GM15510 (cell line): Measurements from ENCODE around the gene PAGR1.

Source experiments
- POLR2A ChIP-seq: IDR thresholded peaks from 3 replicates; pipeline ENCODE4 v1.6.1; 2011; ENCODE audit warnings: borderline replicate concordance; ENCODE audit not compliant: insufficient read length; ENCODE audit errors: extremely low read depth

The PAGR1 gene

GRCh38 chr16:29809031-29809747, 6.8 kb upstream of the PAGR1 start:
- no peak for TF ChIP-seq POLR2A

- no peak for TF ChIP-seq POLR2A
Measured at GRCh38 chr16:29809850-29810698, 5.9 kb upstream of the PAGR1 start.

DNA sequence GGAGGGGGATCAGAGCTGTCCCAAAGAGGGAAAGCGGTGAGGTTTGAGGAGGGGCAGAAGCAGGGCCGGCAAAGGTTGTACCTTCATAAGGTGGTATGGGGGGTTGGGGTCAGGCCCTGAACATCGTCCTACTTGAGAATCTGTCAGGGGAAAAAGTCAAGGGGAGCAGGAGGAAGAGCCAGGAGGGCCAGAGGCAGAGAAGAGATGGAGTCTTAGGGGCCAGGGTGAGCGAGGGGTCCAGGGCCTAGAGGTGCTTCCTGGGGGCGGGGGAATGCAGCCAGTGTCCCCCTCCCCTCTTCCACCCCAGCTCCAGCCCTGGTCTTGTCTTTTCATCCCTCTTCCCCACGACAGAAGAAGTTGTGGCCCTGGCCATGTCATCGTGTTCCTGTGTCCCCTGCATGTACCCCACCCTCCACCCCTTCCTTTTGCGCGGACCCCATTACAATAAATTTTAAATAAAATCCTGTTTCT, 5.2 kb upstream of the PAGR1 start:
- no peak for TF ChIP-seq POLR2A

GRCh38 chr16:29811170-29811895, 4.6 kb upstream of the PAGR1 start:
- peak; percentile 38 for TF ChIP-seq POLR2A

DNA sequence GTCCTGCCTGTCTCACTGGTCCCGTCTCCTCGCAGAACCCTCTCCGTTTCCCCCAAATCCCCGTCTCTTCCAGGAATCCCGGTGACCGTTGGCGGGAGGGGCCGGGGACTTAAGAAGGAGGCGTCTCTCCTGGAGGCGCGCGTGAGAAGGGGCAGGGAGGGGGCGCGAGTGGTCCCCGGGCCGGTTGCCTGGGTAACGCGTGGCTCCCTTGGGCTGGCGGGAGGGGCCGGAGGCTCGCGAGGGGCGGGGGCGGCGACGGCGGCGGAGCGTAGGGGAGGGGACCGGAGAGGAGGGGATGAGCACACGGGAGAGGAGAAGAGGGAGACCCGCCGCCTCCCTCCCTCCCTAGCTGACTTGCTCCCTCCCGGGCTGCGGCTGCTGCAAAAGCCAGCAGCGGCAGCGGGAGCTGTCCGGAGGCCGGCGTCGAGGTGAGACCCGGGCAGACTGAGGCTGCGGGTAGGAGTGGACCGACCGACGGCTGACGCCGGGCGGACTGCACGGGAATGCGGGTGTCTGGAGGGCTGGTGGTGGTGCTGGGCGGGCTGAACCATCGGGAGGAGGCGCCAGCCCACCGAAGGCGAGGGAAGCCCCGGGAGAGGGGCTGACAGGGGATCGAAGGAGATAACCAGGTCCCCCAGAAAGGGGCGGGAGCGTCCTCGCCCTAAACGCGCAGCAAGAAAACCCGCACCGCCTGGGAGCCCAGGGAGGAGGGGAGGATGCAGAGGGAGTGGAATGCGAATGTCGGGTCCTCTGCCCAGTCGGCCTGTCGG, 3.9 kb upstream of the PAGR1 start, which contains the start of gene PRRT2:
TSS of gene PRRT2 (plus strand) at position 298 of the 770 bp plus-strand sequence. CDS start 862 bp downstream, outside the sequence.
- no peak for TF ChIP-seq POLR2A

DNA sequence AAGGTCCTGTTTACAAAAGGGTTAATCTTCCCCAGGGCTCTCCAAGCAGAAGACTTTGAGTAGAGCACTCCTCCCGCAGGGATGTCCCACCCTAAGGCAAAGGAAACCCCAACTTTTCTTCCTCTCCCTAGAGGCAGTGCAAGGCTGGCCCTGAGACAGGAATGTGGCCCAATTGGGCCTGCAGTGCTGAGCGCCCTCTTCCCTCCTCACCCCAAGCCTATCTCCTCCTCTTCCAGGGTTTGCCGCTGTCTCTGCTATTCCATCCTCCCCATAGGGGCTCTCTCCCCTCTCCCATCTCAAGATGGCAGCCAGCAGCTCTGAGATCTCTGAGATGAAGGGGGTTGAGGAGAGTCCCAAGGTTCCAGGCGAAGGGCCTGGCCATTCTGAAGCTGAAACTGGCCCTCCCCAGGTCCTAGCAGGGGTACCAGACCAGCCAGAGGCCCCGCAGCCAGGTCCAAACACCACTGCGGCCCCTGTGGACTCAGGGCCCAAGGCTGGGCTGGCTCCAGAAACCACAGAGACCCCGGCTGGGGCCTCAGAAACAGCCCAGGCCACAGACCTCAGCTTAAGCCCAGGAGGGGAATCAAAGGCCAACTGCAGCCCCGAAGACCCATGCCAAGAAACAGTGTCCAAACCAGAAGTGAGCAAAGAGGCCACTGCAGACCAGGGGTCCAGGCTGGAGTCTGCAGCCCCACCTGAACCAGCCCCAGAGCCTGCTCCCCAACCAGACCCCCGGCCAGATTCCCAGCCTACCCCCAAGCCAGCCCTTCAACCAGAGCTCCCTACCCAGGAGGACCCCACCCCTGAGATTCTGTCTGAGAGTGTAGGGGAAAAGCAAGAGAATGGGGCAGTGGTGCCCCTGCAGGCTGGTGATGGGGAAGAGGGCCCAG, 3.0 kb upstream of the PAGR1 start:
- TF ChIP-seq POLR2A, result no peak

- TF ChIP-seq POLR2A, result no peak
Measured at GRCh38 chr16:29813644-29814562, 2.0 kb upstream of the PAGR1 start.

DNA sequence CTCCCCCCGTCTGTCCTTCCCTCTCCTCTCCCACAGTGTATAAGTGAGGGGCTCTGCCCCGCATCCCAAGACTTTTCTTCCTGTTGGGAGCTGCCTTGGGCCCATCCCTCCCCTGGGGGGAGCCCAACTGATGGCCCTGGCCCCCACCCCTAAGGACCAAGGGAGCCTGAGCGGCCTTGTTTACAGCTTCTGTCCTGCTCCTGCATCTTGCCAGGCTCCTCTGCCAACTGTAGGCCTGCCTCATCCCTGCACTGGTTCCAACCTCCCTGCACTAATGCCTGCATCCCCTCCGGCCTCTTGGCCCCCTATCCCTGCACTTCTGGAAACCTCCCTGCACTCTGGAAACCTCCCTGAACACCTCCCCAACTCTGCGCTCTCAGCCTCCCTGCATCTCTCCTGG, 1.4 kb upstream of the PAGR1 start:
- no peak for TF ChIP-seq POLR2A

- no peak for TF ChIP-seq POLR2A
Measured at GRCh38 chr16:29815032-29815721, 775 bp upstream of the PAGR1 start.

- TF ChIP-seq POLR2A, result peak; percentile 17
Measured at GRCh38 chr16:29816694-29817441, 916 bp downstream of the PAGR1 start.

DNA sequence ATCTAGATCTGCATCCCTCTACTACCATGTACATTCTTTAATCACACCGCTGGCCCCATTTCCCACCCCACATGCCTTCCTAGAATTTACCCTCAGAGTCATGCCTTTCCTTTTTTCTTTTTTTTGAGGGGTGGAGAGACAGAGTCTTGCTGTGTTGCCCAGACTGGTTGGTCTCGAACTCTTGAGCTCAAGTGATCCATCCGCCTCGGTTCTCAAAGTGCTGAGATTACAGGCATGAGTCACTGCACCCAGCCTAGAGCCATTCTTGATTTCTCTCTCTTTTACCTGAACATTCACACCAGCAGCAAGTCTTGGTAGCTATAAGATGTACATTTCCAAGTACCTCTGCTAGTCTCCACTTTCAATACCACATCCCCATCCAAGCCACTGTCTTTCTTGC, 2.1 kb downstream of the PAGR1 start:
- TF ChIP-seq POLR2A, result no peak
